ENCODE measurements around the gene UBE2L3.
"Not testable (repeated sequence)": the region's sequence is repeated elsewhere in the genome, so short reads cannot be mapped to it uniquely, and the experiment has no call there.

Gene UBE2L3

GRCh38 chr22:21628386-21629254, 61.1 kb downstream of the UBE2L3 start:
- DNase-seq (ENCODE audit: low spot score), result no peak

- peak; percentile 96 for DNase-seq (ENCODE audit: low spot score)
Observed at GRCh38 chr22:21629255-21630149, 62.0 kb downstream of the UBE2L3 start, which contains the start of gene YDJC. Gene YDJC, minus strand, starts transcription at chr22:21630022. Its CDS starts 8 bp downstream, at chr22:21630014.

- no peak for DNase-seq (ENCODE audit: low spot score)
Observed at GRCh38 chr22:21631025-21631424, 63.5 kb downstream of the UBE2L3 start.

GRCh38 chr22:21632237-21632895, 64.9 kb downstream of the UBE2L3 start, which contains the start of gene CCDC116:
Gene CCDC116, plus strand, starts transcription at chr22:21632760. Its CDS starts 422 bp downstream, at chr22:21633182.
- no peak for DNase-seq (ENCODE audit: low spot score)

- DNase-seq (ENCODE audit: low spot score), result no peak
Observed at GRCh38 chr22:21632931-21633330, 65.4 kb downstream of the UBE2L3 start.

- no peak for DNase-seq (ENCODE audit: low spot score)
Observed at GRCh38 chr22:21633481-21633880, 66.0 kb downstream of the UBE2L3 start.

GRCh38 chr22:21634081-21634480, 66.6 kb downstream of the UBE2L3 start:
- DNase-seq (ENCODE audit: low spot score), result no peak

GRCh38 chr22:21634844-21635243, 67.3 kb downstream of the UBE2L3 start:
- no peak for DNase-seq (ENCODE audit: low spot score)

- no peak for DNase-seq (ENCODE audit: low spot score)
Observed at GRCh38 chr22:21635771-21636510, 68.4 kb downstream of the UBE2L3 start.

GRCh38 chr22:21636629-21637218, 69.2 kb downstream of the UBE2L3 start:
- no peak for DNase-seq (ENCODE audit: low spot score)

GRCh38 chr22:21637450-21637849, 69.9 kb downstream of the UBE2L3 start:
- not testable (repeated sequence) for DNase-seq (ENCODE audit: low spot score)

- DNase-seq (ENCODE audit: low spot score), result no peak
Observed at GRCh38 chr22:21639359-21639758, 71.8 kb downstream of the UBE2L3 start.

- DNase-seq (ENCODE audit: low spot score), result no peak
Observed at GRCh38 chr22:21640810-21641209, 73.3 kb downstream of the UBE2L3 start.

GRCh38 chr22:21641417-21641788, 73.9 kb downstream of the UBE2L3 start:
- peak; percentile 74 for DNase-seq (ENCODE audit: low spot score)

GRCh38 chr22:21641789-21642583, 74.5 kb downstream of the UBE2L3 start, which contains the start of gene SDF2L1:
Gene SDF2L1, plus strand, starts transcription at chr22:21642302. Its CDS starts 35 bp downstream, at chr22:21642337.
- peak; percentile 99 for DNase-seq (ENCODE audit: low spot score)

- peak; percentile 78 for DNase-seq (ENCODE audit: low spot score)
Observed at GRCh38 chr22:21642584-21643448, 75.3 kb downstream of the UBE2L3 start.

GRCh38 chr22:21643533-21644357, 76.2 kb downstream of the UBE2L3 start:
- DNase-seq (ENCODE audit: low spot score), result no peak

GRCh38 chr22:21645513-21645912, 78.0 kb downstream of the UBE2L3 start:
- DNase-seq (ENCODE audit: low spot score), result not testable (repeated sequence)
